Epithelial cell of esophagus (primary cell): ENCODE results near the gene PLXDC1.

Source experiments
- DNase-seq: peaks from one replicate; pipeline ENCODE4 v3.0.0; 2010; ENCODE audit warnings: low read depth
- H3K4me3 ChIP-seq: 2 replicates; pipeline ENCODE4 v1.5.1; 2011; ENCODE audit warnings: mild to moderate bottlenecking, low read length, control low read depth
- CTCF ChIP-seq: IDR thresholded peaks from 2 replicates; pipeline ENCODE4 v1.5.1; 2011; ENCODE audit warnings: low read depth, mild to moderate bottlenecking, low read length, control low read depth, inconsistent platforms; ENCODE audit not compliant: insufficient read depth; ENCODE audit errors: missing control alignments

Gene PLXDC1

GRCh38 chr17:39099663-39100286 lies 51.7 kb downstream of the PLXDC1 start:
- TF ChIP-seq CTCF: no peak
- no peak overlapping the region for H3K4me3 ChIP-seq
- no peak for DNase-seq

GRCh38 chr17:39098588-39098987 lies 52.8 kb downstream of the PLXDC1 start:
- TF ChIP-seq CTCF: no peak
- H3K4me3 ChIP-seq: no peak overlapping the region
- no peak for DNase-seq

- no peak for TF ChIP-seq CTCF
- H3K4me3 ChIP-seq: no peak overlapping the region
- no peak for DNase-seq
These were observed 53.9 kb downstream of the PLXDC1 start for GRCh38 chr17:39097537-39097936.

GRCh38 chr17:39097150-39097519 lies 54.3 kb downstream of the PLXDC1 start:
- no peak for DNase-seq
- H3K4me3 ChIP-seq: no peak overlapping the region
- no peak for TF ChIP-seq CTCF

- DNase-seq: no peak
- no peak for TF ChIP-seq CTCF
- H3K4me3 ChIP-seq: no peak overlapping the region
These were observed 54.8 kb downstream of the PLXDC1 start for GRCh38 chr17:39096508-39097149.

GRCh38 chr17:39095309-39095686 lies 56.1 kb downstream of the PLXDC1 start:
- no peak for DNase-seq
- TF ChIP-seq CTCF: no peak
- no peak overlapping the region for H3K4me3 ChIP-seq

GRCh38 chr17:39094607-39095308 lies 56.7 kb downstream of the PLXDC1 start:
- TF ChIP-seq CTCF: no peak
- no peak overlapping the region for H3K4me3 ChIP-seq
- DNase-seq: no peak
